GM13977 (cell line): ENCODE data around the gene CHCHD5.

ENCODE experiments used
- DNase-seq: peaks from one replicate; pipeline ENCODE4 v3.0.0; 2012; ENCODE audit warnings: low spot score
- in situ Hi-C: fragments of 300-500 bp; cut with MboI; formaldehyde crosslinking; loops from one replicate; pipeline ENCODE4 v1.12.0; 2022; ENCODE audit warnings: low sequenced_read_pairs, low pct_unique_long_range_greater_than_20kb, mixed read lengths, inconsistent platforms; ENCODE audit not compliant: unreplicated experiment
- TF ChIP-seq, protein P1 (sequence below): IDR thresholded peaks from 2 replicates; pipeline ENCODE4 v1.5.1; 2012; ENCODE audit warnings: mild to moderate bottlenecking, control low read depth; ENCODE audit not compliant: insufficient read depth; ENCODE audit errors: extremely low read depth, missing control alignments

The CHCHD5 gene

DNA sequence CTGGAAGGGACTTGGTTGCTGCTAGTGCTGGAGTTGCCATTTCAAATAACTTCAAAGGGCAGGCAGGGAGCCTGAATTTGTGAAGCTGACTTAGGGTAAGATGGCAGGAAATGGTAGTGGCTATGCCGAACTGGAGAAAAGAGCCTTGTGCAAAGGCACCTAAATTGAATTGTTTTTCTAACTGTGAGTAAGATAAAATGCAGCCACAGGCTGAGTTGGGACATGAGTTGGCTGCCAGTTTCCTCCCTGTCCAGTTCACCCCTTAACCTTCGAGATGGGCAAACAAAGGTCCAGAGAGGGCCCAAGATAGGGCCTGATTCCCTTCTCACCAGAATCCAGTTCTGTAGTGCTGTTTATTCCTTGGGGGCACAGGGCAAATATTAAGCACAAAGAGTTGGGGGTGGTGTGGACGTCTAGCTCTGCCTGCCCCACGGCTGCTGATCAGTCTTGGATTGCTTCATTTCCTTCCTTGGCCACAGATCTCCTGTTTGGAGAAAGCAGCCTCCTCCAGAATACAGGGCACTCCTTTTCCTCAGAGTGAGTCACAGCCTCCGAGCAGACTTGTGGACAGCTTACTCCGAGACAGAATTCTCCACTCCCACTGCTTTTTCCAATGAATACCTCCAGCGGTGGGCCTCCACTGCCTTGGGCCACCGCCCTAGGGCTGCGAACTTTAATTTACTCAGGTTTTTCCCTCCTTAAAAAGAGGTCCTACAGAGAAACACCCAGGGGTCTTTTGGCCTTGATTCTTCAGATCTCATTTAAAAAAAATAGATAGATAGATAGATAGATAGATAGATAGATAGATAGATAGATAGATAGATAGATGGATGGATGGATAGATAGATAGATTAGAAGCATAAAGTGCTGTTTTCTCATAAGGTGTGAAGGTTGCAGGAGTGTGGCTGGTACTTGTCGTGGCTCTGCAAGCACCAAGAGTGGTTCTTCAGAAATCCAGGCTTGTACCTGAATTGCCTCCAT lies 42.9 kb downstream of the CHCHD5 start:
- in situ Hi-C loops = loop anchor here (10.0 kb wide), 1 partner anchor 97 kb away; the partner anchor contains the start of gene NT5DC4
- TF ChIP-seq, protein P1, sequence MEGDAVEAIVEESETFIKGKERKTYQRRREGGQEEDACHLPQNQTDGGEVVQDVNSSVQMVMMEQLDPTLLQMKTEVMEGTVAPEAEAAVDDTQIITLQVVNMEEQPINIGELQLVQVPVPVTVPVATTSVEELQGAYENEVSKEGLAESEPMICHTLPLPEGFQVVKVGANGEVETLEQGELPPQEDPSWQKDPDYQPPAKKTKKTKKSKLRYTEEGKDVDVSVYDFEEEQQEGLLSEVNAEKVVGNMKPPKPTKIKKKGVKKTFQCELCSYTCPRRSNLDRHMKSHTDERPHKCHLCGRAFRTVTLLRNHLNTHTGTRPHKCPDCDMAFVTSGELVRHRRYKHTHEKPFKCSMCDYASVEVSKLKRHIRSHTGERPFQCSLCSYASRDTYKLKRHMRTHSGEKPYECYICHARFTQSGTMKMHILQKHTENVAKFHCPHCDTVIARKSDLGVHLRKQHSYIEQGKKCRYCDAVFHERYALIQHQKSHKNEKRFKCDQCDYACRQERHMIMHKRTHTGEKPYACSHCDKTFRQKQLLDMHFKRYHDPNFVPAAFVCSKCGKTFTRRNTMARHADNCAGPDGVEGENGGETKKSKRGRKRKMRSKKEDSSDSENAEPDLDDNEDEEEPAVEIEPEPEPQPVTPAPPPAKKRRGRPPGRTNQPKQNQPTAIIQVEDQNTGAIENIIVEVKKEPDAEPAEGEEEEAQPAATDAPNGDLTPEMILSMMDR = no peak
- no peak for DNase-seq

DNA sequence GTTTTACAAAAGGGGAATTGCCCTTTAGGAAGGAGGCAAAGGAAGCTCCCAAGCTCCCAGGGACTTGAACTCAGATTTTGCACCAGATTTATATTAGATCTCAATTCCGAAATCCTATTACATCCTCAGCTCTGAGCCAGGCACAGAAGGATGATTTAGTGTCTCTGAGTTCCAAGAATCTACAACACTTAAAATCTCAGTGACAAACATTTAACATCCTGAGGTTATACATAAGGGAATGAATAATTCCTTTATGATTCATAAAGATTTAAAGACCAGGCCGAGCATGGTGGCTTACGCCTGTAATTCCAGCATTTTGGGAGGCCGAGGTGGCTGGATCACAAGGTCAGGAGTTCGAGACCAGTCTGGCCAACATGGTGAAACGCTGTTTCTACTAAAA lies 44.8 kb downstream of the CHCHD5 start:
- in situ Hi-C loops = loop anchor here (10.0 kb wide), 1 partner anchor 96 kb away; the partner anchor contains the start of gene NT5DC4
- no peak for DNase-seq
- TF ChIP-seq, protein P1 = no peak

DNA sequence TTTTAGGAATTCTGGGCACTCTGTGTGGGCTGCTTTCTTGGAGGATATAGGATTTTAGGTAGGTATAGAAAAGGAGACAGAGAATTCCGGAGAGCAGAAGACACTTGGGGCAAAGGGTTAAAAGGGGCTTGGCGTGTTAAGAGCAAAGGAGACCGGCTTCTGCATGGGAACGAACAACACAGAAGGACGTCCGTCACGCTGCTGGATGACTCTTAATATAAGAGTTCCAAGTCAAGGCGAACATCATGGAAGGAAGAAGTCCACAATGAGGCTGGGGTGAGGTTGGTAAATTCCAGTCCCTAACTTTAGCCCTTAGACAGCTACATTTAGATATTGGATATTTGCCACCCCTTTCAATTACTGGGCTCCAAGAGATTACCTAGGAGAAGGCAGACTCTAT lies 45.4 kb downstream of the CHCHD5 start:
- in situ Hi-C loops = loop anchor here (10.0 kb wide), 1 partner anchor 95 kb away; the partner anchor contains the start of gene NT5DC4
- no peak for DNase-seq
- TF ChIP-seq, protein P1 = no peak

DNA sequence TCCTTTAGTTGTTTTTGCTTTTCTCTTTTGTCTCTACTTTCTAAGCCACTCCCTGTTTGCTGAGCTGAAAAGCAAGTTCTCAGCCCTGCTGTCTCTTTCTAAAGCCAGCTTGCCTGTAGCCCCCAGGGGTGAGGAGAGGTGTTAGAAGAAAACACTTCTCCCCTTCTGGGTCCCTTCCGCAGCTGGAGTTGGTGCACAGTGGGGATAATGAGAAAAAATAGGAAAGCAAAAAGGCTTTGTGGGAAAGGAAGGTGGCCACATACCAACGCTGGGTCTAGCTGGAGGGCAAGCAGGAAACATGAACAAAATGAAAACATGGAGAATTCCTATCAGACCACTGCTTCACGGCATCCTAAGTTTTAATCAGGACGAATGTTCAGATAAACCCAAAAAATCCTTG lies 45.9 kb downstream of the CHCHD5 start:
- TF ChIP-seq, protein P1 = no peak
- DNase-seq = no peak
- in situ Hi-C loops = no loop called here

DNA sequence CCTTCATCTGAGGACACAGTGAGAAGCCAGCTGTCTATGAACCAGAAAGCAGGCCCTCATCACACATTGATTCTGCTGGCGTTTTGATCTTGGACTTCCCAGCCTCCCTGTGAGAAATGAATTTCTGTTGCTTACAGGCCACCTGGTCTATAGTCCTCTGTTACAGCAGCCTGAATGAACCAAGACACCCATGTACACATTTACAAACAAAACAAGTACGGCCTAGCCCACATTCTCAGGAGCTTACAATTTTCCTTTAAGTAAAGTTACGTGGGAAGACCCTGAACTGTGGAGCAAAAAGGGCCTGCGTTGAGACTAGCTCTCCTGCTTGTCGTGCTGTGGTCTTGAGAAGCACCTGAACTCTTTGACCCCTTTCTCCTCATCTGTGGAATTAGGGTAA lies 49.3 kb downstream of the CHCHD5 start:
- in situ Hi-C loops = no loop called here
- TF ChIP-seq, protein P1 = no peak
- DNase-seq = no peak

DNA sequence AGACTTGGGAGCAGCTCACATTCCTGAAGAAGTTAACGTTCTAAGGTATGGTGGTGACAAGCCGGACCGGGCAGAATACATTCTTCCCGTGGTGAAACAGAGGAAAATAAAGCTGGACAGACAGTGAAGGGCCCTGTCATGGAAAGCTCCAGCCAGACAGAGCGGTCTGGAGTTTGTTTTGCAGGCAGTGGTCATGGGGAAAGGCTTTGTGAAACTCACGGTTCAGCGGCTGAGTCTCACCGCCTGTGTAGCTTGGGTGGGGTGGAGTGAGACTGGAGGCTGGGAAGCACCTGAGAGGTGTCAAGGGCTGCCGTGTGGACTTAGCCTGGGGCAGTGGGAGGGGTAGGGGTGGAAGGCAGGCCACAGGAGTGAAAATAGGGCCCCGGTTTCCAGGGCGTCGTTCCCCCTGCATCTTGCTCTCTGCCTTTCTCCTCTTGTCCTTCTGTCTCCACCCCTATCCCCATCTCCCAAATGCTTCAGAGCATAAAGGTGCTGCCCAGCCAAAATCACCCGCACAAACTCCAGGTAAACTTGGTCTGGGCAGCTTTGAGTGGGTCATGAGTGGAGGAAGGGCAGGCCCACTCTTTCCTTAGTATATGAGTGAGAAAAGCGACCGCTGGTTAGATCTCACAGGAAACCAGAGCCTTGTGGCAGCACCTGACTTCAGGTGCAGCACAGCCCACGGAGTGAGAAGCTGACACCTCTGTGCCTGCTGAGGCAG lies 49.9 kb downstream of the CHCHD5 start:
- in situ Hi-C loops = no loop called here
- DNase-seq = no peak

More for the DNA sequence above, 49.9 kb downstream of the CHCHD5 start:
- TF ChIP-seq, protein P1 = no peak
